Osteocyte (in vitro differentiated cells): ENCODE measurements around the gene SHISA5. TPM values are rescaled to one million over a fixed set of nuclear protein-coding genes. Genes with fewer than 3 reads are reported as not detected.

ENCODE experiments used
- DNase-seq: peaks from one replicate; pipeline ENCODE4 v3.0.0; 2021; ENCODE audit warnings: mixed read lengths; ENCODE audit not compliant: unreplicated experiment; ENCODE audit errors: extremely low spot score
- H3K27ac Mint-ChIP-seq: one replicate; pipeline ENCODE4 v1.8.0; 2021; ENCODE audit warnings: mild to moderate bottlenecking, mixed read lengths; ENCODE audit not compliant: unreplicated experiment
- H3K27me3 Mint-ChIP-seq: one replicate; pipeline ENCODE4 v1.8.0; 2021; ENCODE audit warnings: mixed read lengths; ENCODE audit not compliant: unreplicated experiment
- H3K36me3 Mint-ChIP-seq: one replicate; pipeline ENCODE4 v1.8.0; 2021; ENCODE audit warnings: mixed read lengths; ENCODE audit not compliant: unreplicated experiment
- H3K4me1 Mint-ChIP-seq: one replicate; pipeline ENCODE4 v1.8.0; 2021; ENCODE audit warnings: mixed read lengths; ENCODE audit not compliant: unreplicated experiment
- H3K4me3 Mint-ChIP-seq: one replicate; pipeline ENCODE4 v1.8.0; 2021; ENCODE audit warnings: mild to moderate bottlenecking, moderate library complexity, mixed read lengths; ENCODE audit not compliant: unreplicated experiment
- H3K9me3 Mint-ChIP-seq: one replicate; pipeline ENCODE4 v1.8.0; 2021; ENCODE audit warnings: mixed read lengths; ENCODE audit not compliant: unreplicated experiment
- CTCF ChIP-seq: fragments of 200-600 bp; sonication (generic); IDR thresholded peaks from 2 replicates; pipeline ENCODE4 v1.5.0; 2021; ENCODE audit warnings: antibody characterized with exemption, mild to moderate bottlenecking, moderate library complexity
- total RNA-seq: library from RNA; stranded (reverse); gene quantifications from 2 replicates; pipeline ENCODE4 v1.2.1, GENCODE V29; 2021

Gene SHISA5
- total RNA-seq, 1 donor from 2014 or later: 203 TPM

GRCh38 chr3:48446425-48447193, 57.4 kb downstream of the SHISA5 start, which contains the start of gene ATRIP:
TSS of gene ATRIP (plus strand) at chr3:48446737. CDS start at chr3:48446846, 109 bp downstream.
- H3K4me1 Mint-ChIP-seq: peaks cover 36% of the 10 kb centered on the region
- no peaks in the 10 kb centered on the region for H3K27me3 Mint-ChIP-seq
- no peak for TF ChIP-seq CTCF
- peak within 1 kb of the TSS; percentile 88 for H3K4me3 Mint-ChIP-seq
- H3K36me3 Mint-ChIP-seq: peaks cover 9% of the 10 kb centered on the region
- H3K9me3 Mint-ChIP-seq: no peaks in the 10 kb centered on the region
- DNase-seq: peak; percentile 96
- peak within 1 kb of the TSS; percentile 88 for H3K27ac Mint-ChIP-seq

- H3K4me1 Mint-ChIP-seq: peaks cover 41% of the 10 kb centered on the region
- peaks cover 5% of the 10 kb centered on the region for H3K36me3 Mint-ChIP-seq
Observed at GRCh38 chr3:48446043-48446424, 57.9 kb downstream of the SHISA5 start.

GRCh38 chr3:48445277-48445882, 58.6 kb downstream of the SHISA5 start:
- H3K27ac Mint-ChIP-seq: no peak overlapping the region
- peak overlapping the region; percentile 88 for H3K4me3 Mint-ChIP-seq
- H3K27me3 Mint-ChIP-seq: no peaks in the 10 kb centered on the region
- H3K9me3 Mint-ChIP-seq: no peaks in the 10 kb centered on the region
- H3K36me3 Mint-ChIP-seq: peaks cover 5% of the 10 kb centered on the region
- no peak for TF ChIP-seq CTCF
- no peak for DNase-seq
- peaks cover 47% of the 10 kb centered on the region for H3K4me1 Mint-ChIP-seq

More at GRCh38 chr3:48446043-48446424, 57.9 kb downstream of the SHISA5 start:
- Mint-ChIP-seq H3K27ac (peak overlapping the region; percentile 84), H3K9me3 (no peaks in the 10 kb centered on the region), H3K4me3 (peak overlapping the region; percentile 88), H3K27me3 (no peaks in the 10 kb centered on the region)
- DNase-seq: no peak
- TF ChIP-seq CTCF: no peak

- H3K27ac Mint-ChIP-seq: no peak overlapping the region
- H3K4me1 Mint-ChIP-seq: peaks cover 46% of the 10 kb centered on the region
- no peaks in the 10 kb centered on the region for H3K9me3 Mint-ChIP-seq
Observed at GRCh38 chr3:48441940-48442339, 62.0 kb downstream of the SHISA5 start.

More at GRCh38 chr3:48441940-48442339, 62.0 kb downstream of the SHISA5 start:
- peak overlapping the region; percentile 98 for H3K4me3 Mint-ChIP-seq
- TF ChIP-seq CTCF: no peak
- DNase-seq: no peak
- peaks cover 5% of the 10 kb centered on the region for H3K36me3 Mint-ChIP-seq
- H3K27me3 Mint-ChIP-seq: no peaks in the 10 kb centered on the region
